NB4 (cell line): Measurements from ENCODE around the gene PAEP.

ENCODE experiments used
- CTCF ChIP-seq: IDR thresholded peaks from one replicate; pipeline ENCODE4 v1.5.1; 2012; ENCODE audit warnings: low read depth, low read length
- POLR2A ChIP-seq: IDR thresholded peaks from 2 replicates; pipeline ENCODE4 v1.6.1; 2011; ENCODE audit warnings: mild to moderate bottlenecking; ENCODE audit not compliant: insufficient read length; ENCODE audit errors: extremely low read depth

- TF ChIP-seq CTCF (no peak), POLR2A (no peak)
These were observed 19.3 kb downstream of the PAEP start for GRCh38 chr9:135580664-135581380.
